Measurements from ENCODE around the gene WDR46.

Gene WDR46

DNA sequence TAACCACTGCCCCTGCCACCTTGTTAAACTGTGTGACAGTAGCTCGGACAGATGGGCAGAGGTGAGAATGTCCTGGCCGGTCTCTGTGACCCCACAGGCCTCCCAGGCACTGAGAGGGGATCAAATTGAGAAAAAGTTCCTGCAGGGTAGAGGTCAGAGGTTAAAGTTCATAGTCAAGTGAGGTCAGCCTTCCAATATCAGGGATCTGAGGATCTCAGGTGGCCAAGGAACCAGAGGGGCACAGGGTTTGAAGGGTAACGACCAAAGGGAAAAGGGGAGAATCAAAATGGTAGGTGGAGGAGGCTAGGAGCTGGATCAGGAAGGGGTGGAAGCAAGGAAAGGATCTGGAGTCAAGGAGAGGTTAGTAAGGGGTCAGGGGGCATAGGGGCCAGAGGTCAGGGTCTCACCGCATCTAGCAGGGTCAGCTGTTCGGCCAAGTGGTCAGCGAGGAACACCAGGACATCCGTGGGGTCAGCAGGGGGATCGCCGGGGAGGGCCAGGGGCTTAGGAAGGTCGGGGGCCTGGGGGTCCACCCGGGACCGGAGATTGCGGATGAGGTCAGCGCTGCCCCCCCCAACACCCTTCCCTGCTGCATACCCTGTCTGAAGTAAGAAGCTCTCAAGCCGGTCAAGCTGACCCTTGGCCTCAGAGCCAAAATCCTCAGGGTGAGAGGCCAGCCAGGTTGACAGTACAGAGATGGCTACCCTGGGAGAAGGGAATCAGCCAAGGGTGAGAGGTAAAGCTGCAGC, 6.8 kb upstream of the WDR46 start:
- Histone ChIP-seq H3K27ac (replicated peaks) (no peak overlapping the region), H3K27me3 (ENCODE audit: insufficient read depth, poor library complexity, severe bottlenecking) (no peaks in the 10 kb centered on the region), H3K4me3 (replicated peaks; ENCODE audit: insufficient read depth, low read length) (no peak overlapping the region)
- no peak for DNase-seq (ENCODE audit: low read depth in 1 of 2, low spot score in 1 of 2)
- TF ChIP-seq, protein P1, sequence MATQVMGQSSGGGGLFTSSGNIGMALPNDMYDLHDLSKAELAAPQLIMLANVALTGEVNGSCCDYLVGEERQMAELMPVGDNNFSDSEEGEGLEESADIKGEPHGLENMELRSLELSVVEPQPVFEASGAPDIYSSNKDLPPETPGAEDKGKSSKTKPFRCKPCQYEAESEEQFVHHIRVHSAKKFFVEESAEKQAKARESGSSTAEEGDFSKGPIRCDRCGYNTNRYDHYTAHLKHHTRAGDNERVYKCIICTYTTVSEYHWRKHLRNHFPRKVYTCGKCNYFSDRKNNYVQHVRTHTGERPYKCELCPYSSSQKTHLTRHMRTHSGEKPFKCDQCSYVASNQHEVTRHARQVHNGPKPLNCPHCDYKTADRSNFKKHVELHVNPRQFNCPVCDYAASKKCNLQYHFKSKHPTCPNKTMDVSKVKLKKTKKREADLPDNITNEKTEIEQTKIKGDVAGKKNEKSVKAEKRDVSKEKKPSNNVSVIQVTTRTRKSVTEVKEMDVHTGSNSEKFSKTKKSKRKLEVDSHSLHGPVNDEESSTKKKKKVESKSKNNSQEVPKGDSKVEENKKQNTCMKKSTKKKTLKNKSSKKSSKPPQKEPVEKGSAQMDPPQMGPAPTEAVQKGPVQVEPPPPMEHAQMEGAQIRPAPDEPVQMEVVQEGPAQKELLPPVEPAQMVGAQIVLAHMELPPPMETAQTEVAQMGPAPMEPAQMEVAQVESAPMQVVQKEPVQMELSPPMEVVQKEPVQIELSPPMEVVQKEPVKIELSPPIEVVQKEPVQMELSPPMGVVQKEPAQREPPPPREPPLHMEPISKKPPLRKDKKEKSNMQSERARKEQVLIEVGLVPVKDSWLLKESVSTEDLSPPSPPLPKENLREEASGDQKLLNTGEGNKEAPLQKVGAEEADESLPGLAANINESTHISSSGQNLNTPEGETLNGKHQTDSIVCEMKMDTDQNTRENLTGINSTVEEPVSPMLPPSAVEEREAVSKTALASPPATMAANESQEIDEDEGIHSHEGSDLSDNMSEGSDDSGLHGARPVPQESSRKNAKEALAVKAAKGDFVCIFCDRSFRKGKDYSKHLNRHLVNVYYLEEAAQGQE (IDR thresholded peaks at IDR 0.05; ENCODE audit: insufficient replicate concordance, low read depth): no peak
- TF ChIP-seq GABPA (IDR thresholded peaks at IDR 0.05; ENCODE audit: low read depth) (no peak), SPI1 (IDR thresholded peaks at IDR 0.05; ENCODE audit: borderline replicate concordance, low read depth) (no peak), POLR2AphosphoS5 (IDR thresholded peaks at IDR 0.05; ENCODE audit: low read depth) (no peak), CTCF (IDR thresholded peaks at IDR 0.05; ENCODE audit: insufficient read depth, low read length) (no peak)

DNA sequence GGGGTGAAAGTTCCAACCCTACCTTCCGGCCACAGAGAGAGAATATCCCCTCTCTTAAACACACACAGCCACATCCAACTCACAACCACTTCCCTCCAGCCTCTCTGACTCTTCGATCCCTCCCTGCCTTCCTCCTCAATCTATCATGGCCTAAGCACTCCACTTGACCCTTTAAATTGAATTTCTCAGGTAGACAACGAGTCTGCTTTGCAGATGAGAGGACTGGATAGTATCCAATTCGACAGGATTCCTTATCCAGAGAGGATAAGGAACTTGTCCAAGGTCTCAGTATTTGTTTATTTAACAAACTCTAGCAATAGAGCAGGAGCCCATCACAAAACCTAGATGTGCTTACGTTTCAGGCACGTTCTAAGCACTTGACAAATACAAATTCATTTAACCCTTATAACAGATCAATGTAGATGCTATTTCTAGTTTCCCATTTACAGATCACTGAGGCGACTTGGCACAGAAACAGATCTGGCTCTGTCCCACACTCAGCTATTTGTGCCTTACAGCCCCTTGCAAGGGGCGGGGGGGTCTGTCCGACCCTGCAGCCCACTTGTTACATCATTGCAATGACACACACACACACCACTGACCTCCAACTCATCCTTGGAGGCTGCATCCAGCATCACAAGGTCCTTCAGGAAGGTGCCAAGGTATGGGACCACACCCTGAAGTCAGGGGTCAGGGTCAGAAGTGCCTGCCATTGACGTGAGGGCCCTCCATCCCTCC, 5.2 kb upstream of the WDR46 start:
- no peak overlapping the region for H3K4me3 ChIP-seq (replicated peaks; ENCODE audit: insufficient read depth, low read length)
- no peak for DNase-seq (ENCODE audit: low read depth in 1 of 2, low spot score in 1 of 2)
- H3K27ac ChIP-seq (replicated peaks): no peak overlapping the region
- no peaks in the 10 kb centered on the region for H3K27me3 ChIP-seq (ENCODE audit: insufficient read depth, poor library complexity, severe bottlenecking)
- TF ChIP-seq GABPA (IDR thresholded peaks at IDR 0.05; ENCODE audit: low read depth) (no peak), SPI1 (IDR thresholded peaks at IDR 0.05; ENCODE audit: borderline replicate concordance, low read depth) (no peak), POLR2AphosphoS5 (IDR thresholded peaks at IDR 0.05; ENCODE audit: low read depth) (no peak), CTCF (IDR thresholded peaks at IDR 0.05; ENCODE audit: insufficient read depth, low read length) (no peak)
- TF ChIP-seq, protein P1 (IDR thresholded peaks at IDR 0.05; ENCODE audit: insufficient replicate concordance, low read depth): no peak

- H3K27me3 ChIP-seq (ENCODE audit: insufficient read depth, poor library complexity, severe bottlenecking): no peaks in the 10 kb centered on the region
- H3K27ac ChIP-seq (replicated peaks): no peak overlapping the region
- H3K4me3 ChIP-seq (replicated peaks; ENCODE audit: insufficient read depth, low read length): no peak overlapping the region
- DNase-seq (ENCODE audit: low read depth in 1 of 2, low spot score in 1 of 2): no peak
- TF ChIP-seq, protein P1 (IDR thresholded peaks at IDR 0.05; ENCODE audit: insufficient replicate concordance, low read depth): no peak
- TF ChIP-seq GABPA (IDR thresholded peaks at IDR 0.05; ENCODE audit: low read depth): no peak
- no peak for TF ChIP-seq POLR2AphosphoS5 (IDR thresholded peaks at IDR 0.05; ENCODE audit: low read depth)
- no peak for TF ChIP-seq CTCF (IDR thresholded peaks at IDR 0.05; ENCODE audit: insufficient read depth, low read length)
- no peak for TF ChIP-seq SPI1 (IDR thresholded peaks at IDR 0.05; ENCODE audit: borderline replicate concordance, low read depth)
Measured at GRCh38 chr6:33292996-33293682, 4.1 kb upstream of the WDR46 start.

Measured in HL-60 (cell line).